HepG2 (cell line): ENCODE data around the gene KLHL18. TPM values are rescaled to one million over a fixed set of nuclear protein-coding genes. Genes with fewer than 3 reads are reported as not detected.

Experiments used
- ADNP ChIP-seq: sonication (generic); formaldehyde crosslinking; IDR thresholded peaks from 2 replicates; pipeline ENCODE4 v1.4.0; 2020; ENCODE audit warnings: missing genetic modification reagents
- BCL6 ChIP-seq: IDR thresholded peaks from 2 replicates; pipeline ENCODE4 v1.6.1; 2016; ENCODE audit warnings: missing genetic modification reagents, missing compliant biosample characterization
- ETV6 ChIP-seq: sonication (generic); formaldehyde crosslinking; conservative IDR thresholded peaks from 2 replicates; pipeline ENCODE4 v1.4.0; 2020; ENCODE audit warnings: missing genetic modification reagents
- FOXC1 ChIP-seq: sonication (generic); formaldehyde crosslinking; IDR thresholded peaks from 2 replicates; pipeline ENCODE4 v1.8.0; 2022; ENCODE audit warnings: mild to moderate bottlenecking, missing genetic modification reagents, borderline replicate concordance
- KAT8 ChIP-seq: IDR thresholded peaks from 2 replicates; pipeline ENCODE4 v1.6.1; 2016; ENCODE audit warnings: missing genetic modification reagents, missing compliant biosample characterization
- NFE2L2 ChIP-seq: fragments of 150-350 bp; IDR thresholded peaks from 2 replicates; pipeline ENCODE4 v1.6.1; 2014; ENCODE audit warnings: low read length
- NR3C1 ChIP-seq: sonication (generic); formaldehyde crosslinking; IDR thresholded peaks from 2 replicates; pipeline ENCODE4 v1.4.0; 2020; ENCODE audit warnings: missing genetic modification reagents
- REXO4 ChIP-seq: sonication (generic); formaldehyde crosslinking; IDR thresholded peaks from 2 replicates; pipeline ENCODE4 v1.8.0; 2022; ENCODE audit warnings: missing genetic modification reagents, mild to moderate bottlenecking, borderline replicate concordance
- SNAI1 ChIP-seq: sonication (generic); formaldehyde crosslinking; IDR thresholded peaks from 2 replicates; pipeline ENCODE4 v1.5.0; 2020; ENCODE audit warnings: mild to moderate bottlenecking, missing genetic modification reagents, borderline replicate concordance
- SRSF9 ChIP-seq: fragments of 200-400 bp; formaldehyde crosslinking; IDR thresholded peaks from 2 replicates; pipeline ENCODE4 v1.6.1; 2018; ENCODE audit warnings: borderline replicate concordance, mild to moderate bottlenecking, low read depth, low read length; ENCODE audit not compliant: insufficient read depth, poor library complexity, severe bottlenecking
- ZBTB25 ChIP-seq: IDR thresholded peaks from 2 replicates; pipeline ENCODE4 v1.6.1; 2018; ENCODE audit warnings: missing genetic modification reagents
- ZBTB7A ChIP-seq: sonication (generic); formaldehyde crosslinking; IDR thresholded peaks from 2 replicates; pipeline ENCODE4 v1.8.0; 2022; ENCODE audit warnings: mild to moderate bottlenecking, missing genetic modification reagents
- ZFY ChIP-seq: sonication (generic); formaldehyde crosslinking; IDR thresholded peaks from 2 replicates; pipeline ENCODE4 v1.4.0; 2020; ENCODE audit warnings: missing genetic modification reagents
- ZFYVE20 ChIP-seq: sonication (generic); formaldehyde crosslinking; IDR thresholded peaks from 2 replicates; pipeline ENCODE4 v1.8.0; 2023; ENCODE audit warnings: low read depth, mild to moderate bottlenecking, moderate library complexity, missing genetic modification reagents, borderline replicate concordance
- ZNF746 ChIP-seq: sonication (generic); formaldehyde crosslinking; IDR thresholded peaks from 2 replicates; pipeline ENCODE4 v1.8.0; 2022; ENCODE audit warnings: mild to moderate bottlenecking, missing genetic modification reagents
- polyA plus RNA-seq, 8 experiments: library from polyadenylated mRNA; depleted of rRNA in 3 of 8; stranded (reverse) in 7 of 8; unstranded in 1 of 8; fragments of >200 nt; fragmentation: Illumina TruSeq in 4 of 8; extraction: Trizol in 4 of 8; gene quantifications; 2 replicates each; pipeline versions ENCODE4 v1.2.1 to v1.2.3, GENCODE V29; 2011 to 2016; ENCODE audit warnings: low read depth in 4 of 8, missing spikeins in 1 of 8, mixed read lengths in 1 of 8; ENCODE audit not compliant: insufficient read depth in 1 of 8
- total RNA-seq, 5 experiments: library from RNA; depleted of rRNA; stranded (reverse); fragments of >200 nt; fragmentation: Illumina TruSeq; extraction: Trizol; gene quantifications; 2 replicates each; pipeline ENCODE4 v1.2.3, GENCODE V29; 2016; ENCODE audit warnings: low read depth in 1 of 5
- TF ChIP-seq, protein P1 (sequence below), 2 experiments: fragments of 450-650 bp in 1 of 2; sonication (generic) in 1 of 2; formaldehyde crosslinking; IDR thresholded peaks; 2 replicates each; pipeline versions ENCODE4 v1.5.0 to v1.8.0; 2020 to 2022; ENCODE audit warnings: mild to moderate bottlenecking in 1 of 2, missing genetic modification reagents in 1 of 2
- TF ChIP-seq, protein P2 (sequence below): sonication (generic); formaldehyde crosslinking; conservative IDR thresholded peaks from 2 replicates; pipeline ENCODE4 v1.4.0; 2020; ENCODE audit warnings: missing genetic modification reagents
- TF ChIP-seq, protein P3 (sequence below): sonication (generic); formaldehyde crosslinking; conservative IDR thresholded peaks from 2 replicates; pipeline ENCODE4 v1.4.0; 2020; ENCODE audit warnings: missing genetic modification reagents
- TF ChIP-seq, protein P4 (sequence below): sonication (generic); formaldehyde crosslinking; conservative IDR thresholded peaks from 2 replicates; pipeline ENCODE4 v1.4.0; 2020; ENCODE audit warnings: mild to moderate bottlenecking, missing genetic modification reagents, moderate library complexity

Gene KLHL18
- total and polyA plus RNA-seq, 2 of the 13 experiments (the other 11 are each of a cell fraction or from before 2014, with no cell fraction given), result 17.5 to 18.8 TPM

DNA sequence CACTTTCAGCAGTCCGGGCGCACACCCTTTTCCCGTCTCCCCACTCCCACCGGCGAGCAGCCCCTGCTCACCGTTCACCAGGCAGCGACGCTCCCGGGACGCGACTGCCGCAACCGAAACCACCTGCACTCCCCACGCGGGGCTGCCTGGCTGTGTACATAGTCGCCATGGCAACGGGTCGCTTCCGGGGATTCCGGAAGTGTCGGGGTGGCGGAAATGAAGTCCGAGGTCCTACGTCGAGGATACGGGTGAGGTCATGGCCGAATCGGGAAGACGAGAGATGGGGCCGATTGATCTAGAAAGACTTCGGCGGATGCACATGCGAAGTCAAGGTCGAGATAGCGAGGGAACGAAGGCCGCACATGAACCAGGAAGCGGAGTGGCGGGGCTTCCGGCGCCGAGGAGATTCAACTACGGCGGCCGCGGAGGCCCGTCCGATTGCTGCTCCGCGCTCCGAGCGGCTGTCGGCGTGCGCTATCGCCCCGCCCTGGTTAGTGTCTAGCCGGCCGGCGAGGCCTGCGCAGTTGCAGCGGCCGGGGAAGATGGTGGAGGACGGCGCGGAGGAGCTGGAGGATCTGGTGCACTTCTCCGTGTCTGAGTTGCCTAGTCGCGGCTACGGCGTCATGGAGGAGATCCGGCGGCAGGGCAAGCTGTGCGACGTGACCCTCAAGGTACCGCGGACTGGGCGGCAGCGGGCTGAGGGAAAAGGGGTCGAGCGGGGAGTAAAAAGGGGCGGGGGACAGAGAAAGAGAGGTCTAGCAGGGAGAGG lies at the start of gene KLHL18, which contains the start of gene KIF9 (continued):
- peak; percentile 62 for TF ChIP-seq BCL6 (CRISPR knock-in tag)
- TF ChIP-seq SRSF9, result no peak
- no peak; the same call in 1 of the 2 replicates for TF ChIP-seq ETV6 (CRISPR knock-in tag)
- TF ChIP-seq SNAI1, result no peak
- peak; percentile 90 for TF ChIP-seq ZFY (CRISPR knock-in tag)
- TF ChIP-seq NFE2L2, result no peak
- no peak for TF ChIP-seq ZFYVE20 (CRISPR knock-in tag)
- TF ChIP-seq KAT8 (CRISPR knock-in tag), result peak; percentile 97
- no peak for TF ChIP-seq REXO4
- TF ChIP-seq, protein P1, sequence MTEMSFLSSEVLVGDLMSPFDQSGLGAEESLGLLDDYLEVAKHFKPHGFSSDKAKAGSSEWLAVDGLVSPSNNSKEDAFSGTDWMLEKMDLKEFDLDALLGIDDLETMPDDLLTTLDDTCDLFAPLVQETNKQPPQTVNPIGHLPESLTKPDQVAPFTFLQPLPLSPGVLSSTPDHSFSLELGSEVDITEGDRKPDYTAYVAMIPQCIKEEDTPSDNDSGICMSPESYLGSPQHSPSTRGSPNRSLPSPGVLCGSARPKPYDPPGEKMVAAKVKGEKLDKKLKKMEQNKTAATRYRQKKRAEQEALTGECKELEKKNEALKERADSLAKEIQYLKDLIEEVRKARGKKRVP (CRISPR knock-in tag; IDR thresholded peaks at IDR 0.05), result peak in 1 of 2 experiments; percentile 68; a peak in 2 of 4 replicates
- peak; percentile 46; the same call in 1 of the 2 replicates for TF ChIP-seq FOXC1 (CRISPR knock-in tag)
- TF ChIP-seq ZNF746, result no peak; the same call in 1 of the 2 replicates
- TF ChIP-seq, protein P2, sequence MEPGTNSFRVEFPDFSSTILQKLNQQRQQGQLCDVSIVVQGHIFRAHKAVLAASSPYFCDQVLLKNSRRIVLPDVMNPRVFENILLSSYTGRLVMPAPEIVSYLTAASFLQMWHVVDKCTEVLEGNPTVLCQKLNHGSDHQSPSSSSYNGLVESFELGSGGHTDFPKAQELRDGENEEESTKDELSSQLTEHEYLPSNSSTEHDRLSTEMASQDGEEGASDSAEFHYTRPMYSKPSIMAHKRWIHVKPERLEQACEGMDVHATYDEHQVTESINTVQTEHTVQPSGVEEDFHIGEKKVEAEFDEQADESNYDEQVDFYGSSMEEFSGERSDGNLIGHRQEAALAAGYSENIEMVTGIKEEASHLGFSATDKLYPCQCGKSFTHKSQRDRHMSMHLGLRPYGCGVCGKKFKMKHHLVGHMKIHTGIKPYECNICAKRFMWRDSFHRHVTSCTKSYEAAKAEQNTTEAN (CRISPR knock-in tag), result no peak
- TF ChIP-seq, protein P3, sequence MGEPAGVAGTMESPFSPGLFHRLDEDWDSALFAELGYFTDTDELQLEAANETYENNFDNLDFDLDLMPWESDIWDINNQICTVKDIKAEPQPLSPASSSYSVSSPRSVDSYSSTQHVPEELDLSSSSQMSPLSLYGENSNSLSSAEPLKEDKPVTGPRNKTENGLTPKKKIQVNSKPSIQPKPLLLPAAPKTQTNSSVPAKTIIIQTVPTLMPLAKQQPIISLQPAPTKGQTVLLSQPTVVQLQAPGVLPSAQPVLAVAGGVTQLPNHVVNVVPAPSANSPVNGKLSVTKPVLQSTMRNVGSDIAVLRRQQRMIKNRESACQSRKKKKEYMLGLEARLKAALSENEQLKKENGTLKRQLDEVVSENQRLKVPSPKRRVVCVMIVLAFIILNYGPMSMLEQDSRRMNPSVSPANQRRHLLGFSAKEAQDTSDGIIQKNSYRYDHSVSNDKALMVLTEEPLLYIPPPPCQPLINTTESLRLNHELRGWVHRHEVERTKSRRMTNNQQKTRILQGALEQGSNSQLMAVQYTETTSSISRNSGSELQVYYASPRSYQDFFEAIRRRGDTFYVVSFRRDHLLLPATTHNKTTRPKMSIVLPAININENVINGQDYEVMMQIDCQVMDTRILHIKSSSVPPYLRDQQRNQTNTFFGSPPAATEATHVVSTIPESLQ (CRISPR knock-in tag), result no peak
- TF ChIP-seq ADNP (CRISPR knock-in tag), result no peak
- TF ChIP-seq, protein P4, sequence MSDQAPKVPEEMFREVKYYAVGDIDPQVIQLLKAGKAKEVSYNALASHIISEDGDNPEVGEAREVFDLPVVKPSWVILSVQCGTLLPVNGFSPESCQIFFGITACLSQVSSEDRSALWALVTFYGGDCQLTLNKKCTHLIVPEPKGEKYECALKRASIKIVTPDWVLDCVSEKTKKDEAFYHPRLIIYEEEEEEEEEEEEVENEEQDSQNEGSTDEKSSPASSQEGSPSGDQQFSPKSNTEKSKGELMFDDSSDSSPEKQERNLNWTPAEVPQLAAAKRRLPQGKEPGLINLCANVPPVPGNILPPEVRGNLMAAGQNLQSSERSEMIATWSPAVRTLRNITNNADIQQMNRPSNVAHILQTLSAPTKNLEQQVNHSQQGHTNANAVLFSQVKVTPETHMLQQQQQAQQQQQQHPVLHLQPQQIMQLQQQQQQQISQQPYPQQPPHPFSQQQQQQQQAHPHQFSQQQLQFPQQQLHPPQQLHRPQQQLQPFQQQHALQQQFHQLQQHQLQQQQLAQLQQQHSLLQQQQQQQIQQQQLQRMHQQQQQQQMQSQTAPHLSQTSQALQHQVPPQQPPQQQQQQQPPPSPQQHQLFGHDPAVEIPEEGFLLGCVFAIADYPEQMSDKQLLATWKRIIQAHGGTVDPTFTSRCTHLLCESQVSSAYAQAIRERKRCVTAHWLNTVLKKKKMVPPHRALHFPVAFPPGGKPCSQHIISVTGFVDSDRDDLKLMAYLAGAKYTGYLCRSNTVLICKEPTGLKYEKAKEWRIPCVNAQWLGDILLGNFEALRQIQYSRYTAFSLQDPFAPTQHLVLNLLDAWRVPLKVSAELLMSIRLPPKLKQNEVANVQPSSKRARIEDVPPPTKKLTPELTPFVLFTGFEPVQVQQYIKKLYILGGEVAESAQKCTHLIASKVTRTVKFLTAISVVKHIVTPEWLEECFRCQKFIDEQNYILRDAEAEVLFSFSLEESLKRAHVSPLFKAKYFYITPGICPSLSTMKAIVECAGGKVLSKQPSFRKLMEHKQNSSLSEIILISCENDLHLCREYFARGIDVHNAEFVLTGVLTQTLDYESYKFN (CRISPR knock-in tag), result peak; percentile 66
- TF ChIP-seq ZBTB7A, result no peak
- TF ChIP-seq ZBTB25 (CRISPR knock-in tag), result peak; percentile 85; the same call in 1 of the 2 replicates
- no peak for TF ChIP-seq NR3C1 (CRISPR knock-in tag)
